IMR-90 (cell line): ENCODE measurements around the gene ACADL. TPM values are rescaled to one million over a fixed set of nuclear protein-coding genes. Genes with fewer than 3 reads are reported as not detected.

ENCODE experiments used
- ATAC-seq: fragments of 200-7000 bp; cut with Tn5 transposase; 2 replicates; pipeline ENCODE4 v1.9.1; 2020; ENCODE audit warnings: low read depth, mild to moderate bottlenecking, moderate library complexity
- BruUV-seq: library from RNA; stranded (reverse); fragments of 400-500 nt; replicated peaks from 2 replicates; lab custom pipeline; 2021; lab: Mats Ljungman, UMichigan
- CTCF ChIA-PET: fragments of 300-600 bp; formaldehyde crosslinking; extraction: SDS; loops from one replicate; lab custom pipeline; 2021; ENCODE audit warnings: antibody characterized with exemption; lab: Yijun Ruan, JAX
- POLR2A ChIA-PET: fragments of 300-600 bp; sonication (Branson Sonifier 250); formaldehyde crosslinking; loops from one replicate; lab custom pipeline; 2022; ENCODE audit warnings: antibody characterized with exemption; ENCODE audit not compliant: unreplicated experiment; lab: Charles Lee
- DNase-seq: peaks from one replicate; pipeline ENCODE4 v3.0.0; 2013
- H2AFZ ChIP-seq: replicated peaks from 2 replicates; pipeline ENCODE3; 2013; ENCODE audit warnings: low read length, mild to moderate bottlenecking; ENCODE audit not compliant: poor library complexity
- H2AK5ac ChIP-seq: 2 replicates; pipeline ENCODE4 v1.6.1; 2013; ENCODE audit warnings: low read depth, low read length, inconsistent platforms
- H2AK9ac ChIP-seq: replicated peaks from 2 replicates; pipeline ENCODE3; 2013; ENCODE audit warnings: mild to moderate bottlenecking, low read depth, low read length, moderate library complexity; ENCODE audit not compliant: poor library complexity
- H2BK120ac ChIP-seq: 2 replicates; pipeline ENCODE4 v1.6.1; 2013; ENCODE audit warnings: low read depth, low read length, inconsistent platforms
- H2BK15ac ChIP-seq: 3 replicates; pipeline ENCODE4 v1.6.1; 2013; ENCODE audit warnings: low read depth, low read length, inconsistent platforms
- H2BK20ac ChIP-seq: 2 replicates; pipeline ENCODE4 v1.6.1; 2013; ENCODE audit warnings: low read depth, mild to moderate bottlenecking, inconsistent platforms, low read length, moderate library complexity
- H2BK5ac ChIP-seq: 2 replicates; pipeline ENCODE4 v1.6.1; 2013; ENCODE audit warnings: mild to moderate bottlenecking, low read depth, low read length, inconsistent platforms; ENCODE audit not compliant: poor library complexity, severe bottlenecking
- H3K14ac ChIP-seq: replicated peaks from 2 replicates; pipeline ENCODE4 v1.6.1; 2013; ENCODE audit warnings: low read depth, low read length, inconsistent platforms
- H3K18ac ChIP-seq: 2 replicates; pipeline ENCODE4 v1.6.1; 2013; ENCODE audit warnings: low read depth, low read length, control low read depth
- H3K23ac ChIP-seq: 2 replicates; pipeline ENCODE4 v1.6.1; 2013; ENCODE audit warnings: low read depth, low read length, inconsistent platforms
- H3K27ac ChIP-seq: 2 replicates; pipeline ENCODE4 v1.5.1; 2013; ENCODE audit warnings: mild to moderate bottlenecking, control low read depth, low read length; ENCODE audit not compliant: insufficient read depth
- H3K27me3 ChIP-seq: 2 replicates; pipeline ENCODE4 v1.6.1; 2013; ENCODE audit warnings: low read length; ENCODE audit not compliant: control insufficient read depth, insufficient read depth
- H3K36me3 ChIP-seq: 2 replicates; pipeline ENCODE4 v1.6.1; 2013; ENCODE audit warnings: low read length, mixed read lengths; ENCODE audit not compliant: control insufficient read depth, insufficient read depth
- H3K4ac ChIP-seq: 2 replicates; pipeline ENCODE4 v1.6.1; 2013; ENCODE audit warnings: low read depth, low read length, inconsistent platforms
- H3K4me1 ChIP-seq: 2 replicates; pipeline ENCODE4 v1.6.1; 2013; ENCODE audit warnings: low read length, mixed read lengths; ENCODE audit not compliant: control insufficient read depth, insufficient read depth
- H3K4me2 ChIP-seq: 2 replicates; pipeline ENCODE4 v1.6.1; 2013; ENCODE audit warnings: low read depth, mild to moderate bottlenecking, control low read depth, low read length, moderate library complexity
- H3K4me3 ChIP-seq: 2 replicates; pipeline ENCODE4 v1.5.1; 2013; ENCODE audit warnings: low read depth, mild to moderate bottlenecking, control low read depth, low read length, moderate library complexity; ENCODE audit not compliant: insufficient read depth
- H3K56ac ChIP-seq: 2 replicates; pipeline ENCODE4 v1.6.1; 2013; ENCODE audit warnings: low read length, inconsistent platforms; ENCODE audit not compliant: insufficient read depth; ENCODE audit errors: extremely low read depth
- H3K79me1 ChIP-seq, 2 experiments: 2 replicates each; pipeline ENCODE4 v1.6.1; 2013; ENCODE audit warnings: low read length in 2 of 2, inconsistent platforms in 1 of 2, low read depth in 1 of 2
- H3K9ac ChIP-seq: 2 replicates; pipeline ENCODE4 v1.6.1; 2013; ENCODE audit warnings: low read depth, low read length, control low read depth
- H3K9me1 ChIP-seq: 2 replicates; pipeline ENCODE4 v1.6.1; 2013; ENCODE audit warnings: low read length, inconsistent platforms; ENCODE audit not compliant: insufficient read depth
- H3K9me3 ChIP-seq: 2 replicates; pipeline ENCODE4 v1.6.1; 2013; ENCODE audit warnings: low read length; ENCODE audit not compliant: control insufficient read depth, insufficient read depth
- H4K20me1 ChIP-seq: 2 replicates; pipeline ENCODE4 v1.6.1; 2013; ENCODE audit warnings: low read length, inconsistent platforms; ENCODE audit not compliant: insufficient read depth
- H4K5ac ChIP-seq: 2 replicates; pipeline ENCODE4 v1.6.1; 2013; ENCODE audit warnings: mild to moderate bottlenecking, low read depth, low read length, control low read depth
- H4K8ac ChIP-seq, 2 experiments: 2 replicates each; pipeline ENCODE4 v1.6.1; 2013; ENCODE audit warnings: low read depth in 2 of 2, low read length in 2 of 2, control low read depth in 1 of 2, inconsistent platforms in 1 of 2
- H4K91ac ChIP-seq: 2 replicates; pipeline ENCODE4 v1.6.1; 2013; ENCODE audit warnings: low read depth, low read length, inconsistent platforms; ENCODE audit not compliant: insufficient read depth
- CEBPB ChIP-seq: IDR thresholded peaks from 2 replicates; pipeline ENCODE4 v1.6.1; 2012; ENCODE audit warnings: low read depth, low read length, improper control_type of control experiment
- CHD1 ChIP-seq: IDR thresholded peaks from 2 replicates; pipeline ENCODE4 v1.6.1; 2012; ENCODE audit warnings: low read depth, low read length, improper control_type of control experiment
- FOS ChIP-seq: fragments of 150-350 bp; IDR thresholded peaks from 2 replicates; pipeline ENCODE4 v1.6.1; 2016; ENCODE audit warnings: low read depth, low read length
- MAZ ChIP-seq: IDR thresholded peaks from 2 replicates; pipeline ENCODE4 v1.6.1; 2012; ENCODE audit warnings: low read depth, mild to moderate bottlenecking, low read length, improper control_type of control experiment, moderate library complexity, borderline replicate concordance
- POLR2A ChIP-seq: IDR thresholded peaks from 2 replicates; pipeline ENCODE4 v1.6.1; 2012; ENCODE audit warnings: mild to moderate bottlenecking, low read depth, low read length
- RCOR1 ChIP-seq: IDR thresholded peaks from 2 replicates; pipeline ENCODE4 v1.6.1; 2012; ENCODE audit warnings: mild to moderate bottlenecking, low read length, improper control_type of control experiment; ENCODE audit not compliant: insufficient replicate concordance
- RFX5 ChIP-seq: IDR thresholded peaks from 2 replicates; pipeline ENCODE4 v1.8.0; 2012; ENCODE audit warnings: low read depth, mild to moderate bottlenecking, low read length, moderate library complexity
- WGBS, 2 experiments: methylation state at CpG; one replicate each; pipeline versions ENCODE4 v1.1.5 to v1.1.7; 2013; ENCODE audit warnings: missing lambda C conversion rate in 2 of 2; ENCODE audit not compliant: insufficient read length in 1 of 2; ENCODE audit errors: extremely low coverage in 2 of 2; 5-methylcytosine and 5-hydroxymethylcytosine counted together
- dilution Hi-C: fragments of 300-500 bp; cut with HindIII; formaldehyde crosslinking; loops from one replicate; pipeline ENCODE4 v1.14.3; 2018; ENCODE audit warnings: low sequenced_read_pairs; ENCODE audit not compliant: unreplicated experiment
- in situ Hi-C: fragments of 300-500 bp; cut with MboI; formaldehyde crosslinking; loops from 3 replicates; pipeline ENCODE4 v1.14.3; 2019; ENCODE audit warnings: low sequenced_read_pairs, inconsistent platforms, mixed read lengths
- intact Hi-C: fragments of 100-400 bp; cut with micrococcal nuclease; formaldehyde crosslinking; loops from 2 replicates; pipeline ENCODE4 v1.10.0; 2022
- polyA plus RNA-seq, 3 experiments: library from polyadenylated mRNA; depleted of rRNA; stranded (reverse); fragments of >200 nt; gene quantifications; 2 replicates each; pipeline ENCODE4 v1.2.3, GENCODE V29; 2012; ENCODE audit warnings: low replicate concordance in 1 of 3
- total RNA-seq: library from RNA; depleted of rRNA; stranded (reverse); fragments of >200 nt; gene quantifications from 2 replicates; pipeline ENCODE4 v1.2.3, GENCODE V29; 2012
- TF ChIP-seq, protein P1 (sequence below): fragments of 150-350 bp; IDR thresholded peaks from 2 replicates; pipeline ENCODE4 v1.6.1; 2017; ENCODE audit warnings: mild to moderate bottlenecking, antibody characterized with exemption, low read length, low read depth
- TF ChIP-seq, protein P2 (sequence below): conservative IDR thresholded peaks from 2 replicates; pipeline ENCODE4 v1.5.1; 2012; ENCODE audit warnings: mild to moderate bottlenecking, low read depth, low read length, improper control_type of control experiment

ACADL gene
- total and polyA plus RNA-seq, 2 of the 4 experiments (the other 2 are of a cell fraction) = not detected

DNA sequence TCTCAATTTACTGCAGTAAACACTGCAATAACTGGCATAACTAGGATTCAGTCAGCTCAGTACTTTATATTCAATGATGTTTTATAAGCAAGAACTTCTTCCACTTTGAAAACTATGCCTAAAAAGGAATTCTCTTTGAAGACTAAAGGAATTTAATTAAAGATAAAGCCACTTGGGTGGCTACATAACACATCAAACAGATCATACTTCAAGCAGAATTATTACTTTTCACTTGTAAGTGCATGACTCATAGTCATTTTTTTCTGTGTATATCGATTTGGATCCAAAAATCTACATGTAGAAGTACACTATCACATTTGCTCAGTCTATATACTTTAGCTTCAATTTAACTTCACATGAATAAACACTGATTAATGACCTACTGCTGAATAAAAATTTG is 58.0 kb downstream of the ACADL start:
- ATAC-seq = no peak

More for the DNA sequence above, 58.0 kb downstream of the ACADL start:
- no peak overlapping the region for H3K23ac ChIP-seq
- H2AK9ac ChIP-seq = no peak overlapping the region
- in situ Hi-C loops = no loop called here
- BruUV-seq = no TSS peak
- no peak overlapping the region for H3K18ac ChIP-seq
- no peaks in the 10 kb centered on the region for H3K9me1 ChIP-seq
- peak overlapping the region; percentile 50; the same call in 1 of the 2 replicates for H3K4me2 ChIP-seq
- no peaks in the 10 kb centered on the region for H3K36me3 ChIP-seq
- no peak overlapping the region for H4K5ac ChIP-seq
- no peak overlapping the region for H2BK120ac ChIP-seq
- CTCF ChIA-PET = interaction anchor here (1.0 kb wide), 1 partner anchor 94 kb away, joined by 3 read pairs; no protein-coding TSS in a partner anchor
- H2BK5ac ChIP-seq = no peak overlapping the region
- intact Hi-C loops = no loop called here
- H3K9me3 ChIP-seq = no peaks in the 10 kb centered on the region
- no peak overlapping the region for H3K27ac ChIP-seq
- POLR2A ChIA-PET = no interaction called here
- H2AK5ac ChIP-seq = no peak overlapping the region
- no CpG with 5 or more reads among the region's 1 CpG for WGBS, 2 experiments
- no peak overlapping the region for H4K8ac ChIP-seq
- H3K14ac ChIP-seq = no peak overlapping the region
- DNase-seq = peak; percentile 28
- no peaks in the 10 kb centered on the region for H4K20me1 ChIP-seq
- no peak overlapping the region for H2BK15ac ChIP-seq
- peaks cover 2 to 8% of the 10 kb centered on the region in 2 experiments; a peak in 2 of 4 replicates for H3K79me1 ChIP-seq
- no peak overlapping the region for H3K4me3 ChIP-seq
- H2BK20ac ChIP-seq = no peak overlapping the region
- TF ChIP-seq RCOR1 = no peak
- TF ChIP-seq, protein P1, sequence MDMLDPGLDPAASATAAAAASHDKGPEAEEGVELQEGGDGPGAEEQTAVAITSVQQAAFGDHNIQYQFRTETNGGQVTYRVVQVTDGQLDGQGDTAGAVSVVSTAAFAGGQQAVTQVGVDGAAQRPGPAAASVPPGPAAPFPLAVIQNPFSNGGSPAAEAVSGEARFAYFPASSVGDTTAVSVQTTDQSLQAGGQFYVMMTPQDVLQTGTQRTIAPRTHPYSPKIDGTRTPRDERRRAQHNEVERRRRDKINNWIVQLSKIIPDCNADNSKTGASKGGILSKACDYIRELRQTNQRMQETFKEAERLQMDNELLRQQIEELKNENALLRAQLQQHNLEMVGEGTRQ = no peak
- TF ChIP-seq POLR2A = no peak
- no peak for TF ChIP-seq CHD1
- no peak for TF ChIP-seq CEBPB
- no peak; the same call in 1 of the 2 replicates for TF ChIP-seq FOS
- no peak for TF ChIP-seq MAZ
- TF ChIP-seq, protein P2, sequence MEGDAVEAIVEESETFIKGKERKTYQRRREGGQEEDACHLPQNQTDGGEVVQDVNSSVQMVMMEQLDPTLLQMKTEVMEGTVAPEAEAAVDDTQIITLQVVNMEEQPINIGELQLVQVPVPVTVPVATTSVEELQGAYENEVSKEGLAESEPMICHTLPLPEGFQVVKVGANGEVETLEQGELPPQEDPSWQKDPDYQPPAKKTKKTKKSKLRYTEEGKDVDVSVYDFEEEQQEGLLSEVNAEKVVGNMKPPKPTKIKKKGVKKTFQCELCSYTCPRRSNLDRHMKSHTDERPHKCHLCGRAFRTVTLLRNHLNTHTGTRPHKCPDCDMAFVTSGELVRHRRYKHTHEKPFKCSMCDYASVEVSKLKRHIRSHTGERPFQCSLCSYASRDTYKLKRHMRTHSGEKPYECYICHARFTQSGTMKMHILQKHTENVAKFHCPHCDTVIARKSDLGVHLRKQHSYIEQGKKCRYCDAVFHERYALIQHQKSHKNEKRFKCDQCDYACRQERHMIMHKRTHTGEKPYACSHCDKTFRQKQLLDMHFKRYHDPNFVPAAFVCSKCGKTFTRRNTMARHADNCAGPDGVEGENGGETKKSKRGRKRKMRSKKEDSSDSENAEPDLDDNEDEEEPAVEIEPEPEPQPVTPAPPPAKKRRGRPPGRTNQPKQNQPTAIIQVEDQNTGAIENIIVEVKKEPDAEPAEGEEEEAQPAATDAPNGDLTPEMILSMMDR = no peak
- no peak for TF ChIP-seq RFX5
- no peaks in the 10 kb centered on the region for H3K27me3 ChIP-seq
- dilution Hi-C loops = no loop called here
- H4K91ac ChIP-seq = no peak overlapping the region
- no peaks in the 10 kb centered on the region for H3K4me1 ChIP-seq
- H3K56ac ChIP-seq = no peak overlapping the region
- no peak overlapping the region for H2AFZ ChIP-seq
- H3K9ac ChIP-seq = no peak overlapping the region
- H3K4ac ChIP-seq = no peak overlapping the region
